Osteocyte (in vitro differentiated cells): Measurements from ENCODE around the gene COQ4. TPM values are rescaled to one million over a fixed set of nuclear protein-coding genes. Genes with fewer than 3 reads are reported as not detected.

ENCODE experiments used
- DNase-seq: peaks from one replicate; pipeline ENCODE4 v3.0.0; 2021; ENCODE audit warnings: mixed read lengths; ENCODE audit not compliant: unreplicated experiment; ENCODE audit errors: extremely low spot score
- H3K27ac Mint-ChIP-seq: one replicate; pipeline ENCODE4 v1.8.0; 2021; ENCODE audit warnings: mild to moderate bottlenecking, mixed read lengths; ENCODE audit not compliant: unreplicated experiment
- H3K27me3 Mint-ChIP-seq: one replicate; pipeline ENCODE4 v1.8.0; 2021; ENCODE audit warnings: mixed read lengths; ENCODE audit not compliant: unreplicated experiment
- H3K36me3 Mint-ChIP-seq: one replicate; pipeline ENCODE4 v1.8.0; 2021; ENCODE audit warnings: mixed read lengths; ENCODE audit not compliant: unreplicated experiment
- H3K4me1 Mint-ChIP-seq: one replicate; pipeline ENCODE4 v1.8.0; 2021; ENCODE audit warnings: mixed read lengths; ENCODE audit not compliant: unreplicated experiment
- H3K4me3 Mint-ChIP-seq: one replicate; pipeline ENCODE4 v1.8.0; 2021; ENCODE audit warnings: mild to moderate bottlenecking, moderate library complexity, mixed read lengths; ENCODE audit not compliant: unreplicated experiment
- H3K9me3 Mint-ChIP-seq: one replicate; pipeline ENCODE4 v1.8.0; 2021; ENCODE audit warnings: mixed read lengths; ENCODE audit not compliant: unreplicated experiment
- total RNA-seq: library from RNA; stranded (reverse); gene quantifications from 2 replicates; pipeline ENCODE4 v1.2.1, GENCODE V29; 2021
- TF ChIP-seq, protein P1 (sequence below): fragments of 200-600 bp; sonication (generic); IDR thresholded peaks from 2 replicates; pipeline ENCODE4 v1.5.0; 2021; ENCODE audit warnings: antibody characterized with exemption, mild to moderate bottlenecking, moderate library complexity

Gene COQ4
- total RNA-seq, 1 donor from 2014 or later, result 38.4 TPM

- peak within 1 kb of the TSS; percentile 97 for H3K4me3 Mint-ChIP-seq
- H3K27ac Mint-ChIP-seq, result peak within 1 kb of the TSS; percentile 98
- DNase-seq, result peak; percentile 97
- H3K9me3 Mint-ChIP-seq, result no peaks in the 10 kb centered on the region
- H3K4me1 Mint-ChIP-seq, result peaks cover 26% of the 10 kb centered on the region
- H3K27me3 Mint-ChIP-seq, result no peaks in the 10 kb centered on the region
- H3K36me3 Mint-ChIP-seq, result peaks cover 4% of the 10 kb centered on the region
- TF ChIP-seq, protein P1, sequence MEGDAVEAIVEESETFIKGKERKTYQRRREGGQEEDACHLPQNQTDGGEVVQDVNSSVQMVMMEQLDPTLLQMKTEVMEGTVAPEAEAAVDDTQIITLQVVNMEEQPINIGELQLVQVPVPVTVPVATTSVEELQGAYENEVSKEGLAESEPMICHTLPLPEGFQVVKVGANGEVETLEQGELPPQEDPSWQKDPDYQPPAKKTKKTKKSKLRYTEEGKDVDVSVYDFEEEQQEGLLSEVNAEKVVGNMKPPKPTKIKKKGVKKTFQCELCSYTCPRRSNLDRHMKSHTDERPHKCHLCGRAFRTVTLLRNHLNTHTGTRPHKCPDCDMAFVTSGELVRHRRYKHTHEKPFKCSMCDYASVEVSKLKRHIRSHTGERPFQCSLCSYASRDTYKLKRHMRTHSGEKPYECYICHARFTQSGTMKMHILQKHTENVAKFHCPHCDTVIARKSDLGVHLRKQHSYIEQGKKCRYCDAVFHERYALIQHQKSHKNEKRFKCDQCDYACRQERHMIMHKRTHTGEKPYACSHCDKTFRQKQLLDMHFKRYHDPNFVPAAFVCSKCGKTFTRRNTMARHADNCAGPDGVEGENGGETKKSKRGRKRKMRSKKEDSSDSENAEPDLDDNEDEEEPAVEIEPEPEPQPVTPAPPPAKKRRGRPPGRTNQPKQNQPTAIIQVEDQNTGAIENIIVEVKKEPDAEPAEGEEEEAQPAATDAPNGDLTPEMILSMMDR, result peak; percentile 32
Measured at GRCh38 chr9:128370752-128371629, 48.4 kb downstream of the COQ4 start, which contains the start of gene URM1. Gene URM1, plus strand, starts transcription at chr9:128371374. Its CDS starts 7 bp downstream, at chr9:128371381.

DNA sequence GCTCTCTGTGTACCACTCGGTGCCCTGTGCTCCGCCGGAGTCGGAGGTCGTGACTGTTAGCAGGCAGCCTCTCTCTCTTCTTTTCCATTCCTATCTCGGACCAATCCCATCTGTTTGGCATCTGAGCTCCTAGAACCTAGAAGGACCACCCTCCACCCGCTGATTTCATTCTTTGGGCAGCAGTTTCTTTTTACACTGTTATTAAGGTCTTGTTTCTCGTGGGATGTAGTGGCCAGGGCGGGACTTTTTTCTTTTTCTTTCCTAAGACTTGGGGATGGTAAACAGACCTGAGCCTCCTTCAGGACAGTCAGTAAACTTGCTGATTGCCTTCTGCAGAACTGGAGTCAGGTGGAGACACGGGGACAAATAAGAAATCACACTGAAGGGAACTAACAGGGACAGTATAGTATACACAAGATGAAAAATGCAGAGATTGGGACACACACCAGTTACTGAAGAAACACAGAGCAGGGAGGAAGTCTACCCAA lies 49.0 kb downstream of the COQ4 start:
- DNase-seq, result no peak
- TF ChIP-seq, protein P1, result no peak
- Mint-ChIP-seq H3K4me1 (peaks cover 26% of the 10 kb centered on the region), H3K4me3 (peak overlapping the region; percentile 97), H3K27ac (peak overlapping the region; percentile 98), H3K9me3 (no peaks in the 10 kb centered on the region), H3K36me3 (peaks cover 4% of the 10 kb centered on the region), H3K27me3 (no peaks in the 10 kb centered on the region)

DNA sequence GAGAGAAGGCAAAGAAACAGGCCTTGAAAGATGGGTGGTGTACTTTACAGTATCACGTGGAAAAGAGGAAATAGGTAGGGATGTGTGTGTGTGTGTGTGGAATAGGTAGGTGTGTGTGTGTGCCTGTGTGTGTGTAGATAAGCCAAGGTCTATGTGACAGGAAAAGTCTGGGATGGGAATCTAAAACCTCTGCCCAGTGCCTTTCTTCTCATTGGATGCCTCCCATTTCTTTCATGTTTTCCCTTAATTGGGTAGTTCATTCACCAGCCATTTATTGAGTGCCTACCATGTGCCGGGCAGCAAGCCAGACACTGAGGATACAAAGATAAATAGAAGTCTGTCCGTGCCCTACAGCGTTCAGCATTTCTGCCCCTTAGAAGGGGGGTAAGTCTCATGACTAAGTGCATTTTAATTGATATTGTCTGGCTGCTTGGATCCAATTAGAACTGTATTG lies 49.6 kb downstream of the COQ4 start:
- no peaks in the 10 kb centered on the region for H3K27me3 Mint-ChIP-seq
- H3K9me3 Mint-ChIP-seq, result no peaks in the 10 kb centered on the region
- H3K4me1 Mint-ChIP-seq, result peaks cover 26% of the 10 kb centered on the region
- TF ChIP-seq, protein P1, result no peak
- no peak for DNase-seq
- peaks cover 6% of the 10 kb centered on the region for H3K36me3 Mint-ChIP-seq
- peak overlapping the region; percentile 98 for H3K27ac Mint-ChIP-seq
- peak overlapping the region; percentile 97 for H3K4me3 Mint-ChIP-seq

DNA sequence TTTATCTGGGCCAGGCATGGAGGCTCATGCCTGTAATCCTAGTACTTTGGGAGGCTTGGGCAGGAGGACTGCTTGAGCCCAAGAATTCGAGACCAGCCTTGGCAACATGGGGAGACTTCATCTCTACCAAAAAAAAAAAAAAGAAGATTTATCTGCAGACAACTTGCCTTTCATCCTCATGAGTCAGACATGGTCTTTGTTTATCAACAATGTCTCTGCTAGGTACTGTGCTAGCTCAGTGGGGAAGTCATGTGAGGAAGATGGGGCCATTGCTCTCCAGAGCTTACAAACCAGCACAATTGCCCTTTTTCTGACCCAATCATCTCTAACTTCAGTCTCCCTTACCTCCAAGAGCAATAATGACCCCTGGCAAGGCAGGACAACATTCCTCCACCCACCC lies 50.1 kb downstream of the COQ4 start:
- Mint-ChIP-seq H3K4me1 (peaks cover 26% of the 10 kb centered on the region), H3K27ac (no peak overlapping the region), H3K9me3 (no peaks in the 10 kb centered on the region), H3K36me3 (peaks cover 6% of the 10 kb centered on the region), H3K27me3 (no peaks in the 10 kb centered on the region), H3K4me3 (peak overlapping the region; percentile 97)
- no peak for DNase-seq
- TF ChIP-seq, protein P1, result no peak

DNA sequence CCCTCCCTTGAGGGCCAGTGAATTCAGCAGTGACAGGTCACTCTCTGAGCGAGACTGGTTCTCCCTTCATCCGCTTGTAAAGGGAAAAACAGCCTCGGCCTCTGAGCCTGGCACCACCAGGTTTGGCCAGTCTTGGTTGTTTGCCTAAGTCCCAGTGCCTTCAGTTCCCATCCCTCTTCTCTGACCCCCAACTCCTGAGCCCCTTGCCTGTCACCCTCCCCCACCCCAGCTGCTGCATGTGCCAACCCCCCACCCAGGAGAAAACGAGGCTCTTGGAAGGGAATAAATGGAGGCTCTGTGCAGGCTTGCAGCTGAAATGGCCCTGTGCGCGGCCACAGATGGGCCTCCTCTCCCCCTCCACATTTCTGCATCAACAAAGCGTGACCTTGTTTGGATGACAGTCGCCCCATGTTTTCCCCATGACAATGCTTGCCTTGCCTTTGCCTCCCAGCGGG lies 51.6 kb downstream of the COQ4 start:
- Mint-ChIP-seq H3K36me3 (peaks cover 9% of the 10 kb centered on the region), H3K4me1 (peaks cover 26% of the 10 kb centered on the region), H3K4me3 (no peak overlapping the region), H3K9me3 (no peaks in the 10 kb centered on the region), H3K27me3 (no peaks in the 10 kb centered on the region), H3K27ac (no peak overlapping the region)
- no peak for DNase-seq
- TF ChIP-seq, protein P1, result no peak
